Neuron (in vitro differentiated cells): ENCODE results near the gene PTMA.

Experiments
- H2AFZ ChIP-seq: one replicate; pipeline ENCODE4 v1.6.1; 2013; ENCODE audit warnings: low read depth, mild to moderate bottlenecking, inconsistent platforms, low read length, moderate library complexity
- H3K27me3 ChIP-seq: one replicate; pipeline ENCODE4 v1.6.1; 2013; ENCODE audit warnings: low read length; ENCODE audit not compliant: insufficient read depth
- H3K36me3 ChIP-seq: one replicate; pipeline ENCODE4 v1.6.1; 2013; ENCODE audit warnings: low read length; ENCODE audit not compliant: insufficient read depth
- H3K4me1 ChIP-seq: one replicate; pipeline ENCODE4 v1.6.1; 2013; ENCODE audit warnings: low read length; ENCODE audit not compliant: insufficient read depth
- H3K4me3 ChIP-seq: 2 replicates; pipeline ENCODE4 v1.5.1; 2013; ENCODE audit warnings: mild to moderate bottlenecking, low read length, moderate library complexity
- H3K9me3 ChIP-seq: one replicate; pipeline ENCODE4 v1.6.1; 2013; ENCODE audit warnings: low read length

Gene PTMA

DNA sequence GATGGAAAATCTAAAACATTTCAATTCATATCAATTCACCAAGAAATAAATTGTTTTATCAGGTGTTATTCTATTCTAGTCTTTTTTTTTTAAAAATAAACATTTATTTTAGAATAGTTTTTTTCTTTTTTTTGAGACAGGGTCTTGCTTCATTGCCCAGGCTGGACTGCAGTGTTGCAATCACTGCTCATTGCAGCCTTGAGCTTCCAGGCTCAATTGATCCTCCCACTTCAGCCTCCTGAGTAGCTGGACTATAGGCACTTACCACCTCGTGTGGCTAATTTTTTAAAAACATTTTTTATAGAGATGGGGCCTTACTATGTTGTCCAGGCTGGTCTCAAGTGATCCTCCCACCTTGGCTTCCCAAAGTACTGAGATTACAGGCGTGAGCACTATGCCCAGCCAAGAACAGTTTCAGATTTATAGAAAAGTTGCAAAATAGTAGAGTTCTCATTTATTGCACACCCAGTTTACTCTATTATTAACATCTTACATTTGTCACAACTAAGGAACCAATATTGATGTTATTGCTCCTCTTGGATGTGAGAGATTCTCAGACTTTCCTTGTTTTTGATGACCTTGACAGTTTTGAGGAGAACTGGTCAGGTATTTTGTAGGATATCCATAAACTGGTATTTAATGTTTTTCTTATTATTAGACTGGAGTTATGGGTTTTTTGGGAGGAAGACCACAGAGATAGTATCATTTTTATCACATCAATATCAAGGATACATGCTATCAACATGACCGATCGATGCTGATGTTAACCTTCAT, 42.9 kb downstream of the PTMA start:
- no peak overlapping the region for H2AFZ ChIP-seq
- no peak overlapping the region for H3K4me3 ChIP-seq
- no peaks in the 10 kb centered on the region for H3K4me1 ChIP-seq
- H3K27me3 ChIP-seq: no peaks in the 10 kb centered on the region
- no peaks in the 10 kb centered on the region for H3K9me3 ChIP-seq
- H3K36me3 ChIP-seq: no peaks in the 10 kb centered on the region

DNA sequence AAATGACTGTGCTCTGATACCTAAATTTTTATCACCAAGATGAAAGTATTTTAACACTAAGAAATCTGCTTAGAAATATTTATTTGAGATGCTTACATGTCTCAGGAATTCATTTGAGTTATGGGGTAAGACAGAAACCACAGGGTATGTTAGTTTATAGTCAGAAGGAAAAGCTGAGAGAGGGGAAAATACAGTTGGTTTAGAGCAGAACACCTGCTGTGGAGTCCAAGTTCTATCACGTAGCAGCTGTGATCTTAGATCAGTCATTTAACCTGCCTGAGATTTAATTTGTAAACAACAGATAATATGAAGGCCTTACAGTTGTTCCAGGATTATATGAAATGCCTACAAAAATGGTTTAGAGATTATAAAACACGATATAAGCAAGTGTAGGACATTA, 43.7 kb downstream of the PTMA start:
- Histone ChIP-seq H3K36me3 (no peaks in the 10 kb centered on the region), H3K9me3 (no peaks in the 10 kb centered on the region), H3K4me3 (no peak overlapping the region), H2AFZ (no peak overlapping the region), H3K27me3 (no peaks in the 10 kb centered on the region), H3K4me1 (no peaks in the 10 kb centered on the region)

DNA sequence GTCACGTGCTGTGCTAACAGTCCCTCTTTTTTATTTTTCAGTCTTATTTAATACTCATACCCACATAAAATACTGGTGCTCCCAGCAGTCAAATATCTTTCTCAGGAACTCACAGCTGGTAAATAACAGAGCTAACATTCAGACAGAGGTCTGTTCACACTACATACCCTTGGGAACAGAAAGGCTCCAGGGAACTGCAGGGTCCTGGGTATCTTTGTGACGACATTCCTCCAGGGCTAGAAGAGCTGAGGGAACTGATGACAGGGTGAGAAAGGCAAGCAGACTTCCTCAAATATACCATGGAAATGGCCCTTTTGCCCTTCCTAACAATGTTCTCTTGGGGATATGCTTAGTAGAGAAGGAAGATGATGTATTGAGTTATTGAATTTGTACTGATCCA, 53.4 kb downstream of the PTMA start:
- peaks cover 26% of the 10 kb centered on the region for H3K4me1 ChIP-seq
- no peaks in the 10 kb centered on the region for H3K36me3 ChIP-seq
- no peak overlapping the region for H2AFZ ChIP-seq
- no peaks in the 10 kb centered on the region for H3K27me3 ChIP-seq
- no peaks in the 10 kb centered on the region for H3K9me3 ChIP-seq
- no peak overlapping the region for H3K4me3 ChIP-seq
